ENCODE results near the gene SRCIN1.
"Not testable (repeated sequence)": the region's sequence is repeated elsewhere in the genome, so short reads cannot be mapped to it uniquely, and the experiment has no call there.

SRCIN1 gene

GRCh38 chr17:38504216-38504615 is 101.5 kb downstream of the SRCIN1 start:
- DNase-seq, result no peak

GRCh38 chr17:38503286-38503913 is 102.4 kb downstream of the SRCIN1 start:
- not testable (repeated sequence) for DNase-seq

- not testable (repeated sequence) for DNase-seq
Measured at GRCh38 chr17:38501718-38502117, 104.0 kb downstream of the SRCIN1 start.

- not testable (repeated sequence) for DNase-seq
Measured at GRCh38 chr17:38499230-38499629, 106.5 kb downstream of the SRCIN1 start.

- DNase-seq, result no peak
Measured at GRCh38 chr17:38498353-38498752, 107.4 kb downstream of the SRCIN1 start.

GRCh38 chr17:38497656-38498055 is 108.1 kb downstream of the SRCIN1 start:
- DNase-seq, result not testable (repeated sequence)

GRCh38 chr17:38494152-38494551 is 111.6 kb downstream of the SRCIN1 start:
- DNase-seq, result not testable (repeated sequence)

GRCh38 chr17:38492067-38493040 is 113.4 kb downstream of the SRCIN1 start:
- DNase-seq, result not testable (repeated sequence)

- not testable (repeated sequence) for DNase-seq
Measured at GRCh38 chr17:38491346-38492066, 114.2 kb downstream of the SRCIN1 start.

GRCh38 chr17:38489774-38490173 is 116.0 kb downstream of the SRCIN1 start:
- DNase-seq, result not testable (repeated sequence)

GRCh38 chr17:38485681-38486298 is 120.0 kb downstream of the SRCIN1 start:
- not testable (repeated sequence) for DNase-seq

GRCh38 chr17:38485146-38485468 is 120.6 kb downstream of the SRCIN1 start:
- DNase-seq, result no peak

GRCh38 chr17:38484242-38485145 is 121.3 kb downstream of the SRCIN1 start:
- DNase-seq, result peak; percentile 10

- DNase-seq, result not testable (repeated sequence)
Measured at GRCh38 chr17:38482700-38483043, 123.1 kb downstream of the SRCIN1 start.

GRCh38 chr17:38482039-38482699 is 123.6 kb downstream of the SRCIN1 start:
- DNase-seq, result not testable (repeated sequence)
